PC-9 (cell line): ENCODE results near the gene C1GALT1C1L. TPM values are rescaled to one million over a fixed set of nuclear protein-coding genes. Genes with fewer than 3 reads are reported as not detected.

Experiments
- BruUV-seq: library from RNA; stranded (reverse); fragments of 400-500 nt; replicated peaks from 2 replicates; lab custom pipeline; 2021; lab: Mats Ljungman, UMichigan
- CTCF ChIA-PET: fragments of 300-600 bp; sonication (Branson Sonifier 250); formaldehyde crosslinking; loops from one replicate; lab custom pipeline; 2022; ENCODE audit warnings: antibody characterized with exemption; lab: Charles Lee
- POLR2A ChIA-PET: fragments of 300-600 bp; sonication (Branson Sonifier 250); formaldehyde crosslinking; loops from one replicate; lab custom pipeline; 2022; ENCODE audit warnings: antibody characterized with exemption; ENCODE audit not compliant: unreplicated experiment; lab: Charles Lee
- DNase-seq, 2 experiments: peaks; one replicate each; pipeline versions ENCODE4 v3.0.0 to v3.0.0-alpha.2; 2015 to 2022; ENCODE audit warnings: mixed read lengths in 1 of 2
- H2AFZ ChIP-seq: fragments of 200-600 bp; sonication (generic); 2 replicates; pipeline ENCODE4 v1.8.1; 2017; ENCODE audit warnings: antibody characterized with exemption
- H3F3A ChIP-seq: fragments of 200-600 bp; sonication (generic); 2 replicates; pipeline ENCODE4 v1.8.1; 2017; ENCODE audit warnings: antibody characterized with exemption, mild to moderate bottlenecking, low read depth; ENCODE audit not compliant: insufficient read depth
- H3K27ac ChIP-seq: fragments of 200-600 bp; sonication (generic); 2 replicates; pipeline ENCODE4 v1.6.1; 2016; ENCODE audit warnings: mixed run types
- H3K27me3 ChIP-seq: fragments of 200-600 bp; sonication (generic); 2 replicates; pipeline ENCODE4 v1.6.1; 2016; ENCODE audit warnings: low read depth, mixed run types; ENCODE audit not compliant: insufficient read depth
- H3K36me3 ChIP-seq: fragments of 200-600 bp; sonication (generic); 2 replicates; pipeline ENCODE4 v1.6.1; 2016; ENCODE audit warnings: low read depth, mixed run types
- H3K4me1 ChIP-seq: fragments of 200-600 bp; sonication (generic); replicated peaks from 2 replicates; pipeline ENCODE4 v1.6.1; 2016; ENCODE audit warnings: mixed run types; ENCODE audit not compliant: insufficient read depth
- H3K4me2 ChIP-seq: fragments of 200-600 bp; sonication (generic); 2 replicates; pipeline ENCODE4 v1.6.1; 2017; ENCODE audit warnings: mixed run types
- H3K4me3 ChIP-seq: fragments of 200-600 bp; sonication (generic); 2 replicates; pipeline ENCODE4 v1.6.1; 2016; ENCODE audit warnings: mixed run types
- H3K79me2 ChIP-seq: fragments of 200-600 bp; sonication (generic); 2 replicates; pipeline ENCODE4 v1.6.1; 2017; ENCODE audit warnings: low read depth, mixed run types
- H3K9me2 ChIP-seq: fragments of 200-600 bp; sonication (generic); 2 replicates; pipeline ENCODE4 v1.8.1; 2017; ENCODE audit warnings: mild to moderate bottlenecking; ENCODE audit not compliant: insufficient read depth
- H3K9me3 ChIP-seq: fragments of 200-600 bp; sonication (generic); 2 replicates; pipeline ENCODE4 v1.8.1; 2016; ENCODE audit warnings: low read depth; ENCODE audit not compliant: insufficient read depth
- H4K20me1 ChIP-seq: fragments of 200-600 bp; sonication (generic); 2 replicates; pipeline ENCODE4 v1.8.1; 2017; ENCODE audit not compliant: insufficient read depth
- EZH2 ChIP-seq: fragments of 200-600 bp; sonication (generic); IDR thresholded peaks from 2 replicates; pipeline ENCODE4 v1.8.0; 2017; ENCODE audit warnings: antibody characterized with exemption, low read depth
- intact Hi-C: fragments of 100-400 bp; cut with micrococcal nuclease; formaldehyde crosslinking; loops from one replicate; pipeline ENCODE4 v1.10.0; 2022; ENCODE audit not compliant: unreplicated experiment
- total RNA-seq: library from RNA; stranded (reverse); gene quantifications from 2 replicates; pipeline ENCODE4 v1.2.3, GENCODE V29; 2021
- TF ChIP-seq, protein P1 (sequence below): fragments of 200-600 bp; sonication (generic); conservative IDR thresholded peaks from 2 replicates; pipeline ENCODE4 v1.6.1; 2017; ENCODE audit warnings: mixed run types, antibody characterized with exemption, mild to moderate bottlenecking, moderate library complexity

The C1GALT1C1L gene
- total RNA-seq, 1 experiment from 2014 or later: 3.7 TPM

DNA sequence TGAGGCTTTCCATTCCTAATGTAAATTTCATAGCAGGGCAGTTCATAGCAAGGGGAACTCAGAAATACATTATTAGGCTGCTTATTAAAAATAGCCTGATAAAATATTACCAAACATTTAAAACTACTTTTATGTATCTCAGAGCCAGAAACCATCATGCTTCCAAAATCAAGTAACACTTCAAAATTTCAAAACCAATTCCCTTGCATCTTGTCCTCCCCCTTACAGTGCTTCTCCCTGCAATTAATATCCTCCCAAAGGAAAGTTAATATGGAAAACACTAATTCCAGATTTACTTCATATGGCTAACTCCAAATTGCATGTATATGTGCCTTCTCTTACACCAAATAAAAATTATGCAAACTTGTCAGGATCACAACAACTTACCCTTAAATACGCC lies 32.5 kb downstream of the C1GALT1C1L start:
- H3K27me3 ChIP-seq: no peaks in the 10 kb centered on the region
- intact Hi-C loops: no loop called here
- ChIA-PET POLR2A (no interaction called here), CTCF (no interaction called here)
- BruUV-seq: no TSS peak
- H3K36me3 ChIP-seq: no peaks in the 10 kb centered on the region
- no peak overlapping the region for H3K27ac ChIP-seq
- H3F3A ChIP-seq: no peaks in the 10 kb centered on the region
- H3K4me3 ChIP-seq: no peak overlapping the region
- no peaks in the 10 kb centered on the region; the same call in 1 of the 2 replicates for H4K20me1 ChIP-seq
- H3K4me2 ChIP-seq: no peak overlapping the region
- no peaks in the 10 kb centered on the region for H3K9me2 ChIP-seq
- no peak overlapping the region; the same call in 1 of the 2 replicates for H2AFZ ChIP-seq
- no peaks in the 10 kb centered on the region for H3K4me1 ChIP-seq
- no peaks in the 10 kb centered on the region for H3K79me2 ChIP-seq
- no peak for DNase-seq
- H3K9me3 ChIP-seq: no peaks in the 10 kb centered on the region
- TF ChIP-seq EZH2: no peak
- TF ChIP-seq, protein P1, sequence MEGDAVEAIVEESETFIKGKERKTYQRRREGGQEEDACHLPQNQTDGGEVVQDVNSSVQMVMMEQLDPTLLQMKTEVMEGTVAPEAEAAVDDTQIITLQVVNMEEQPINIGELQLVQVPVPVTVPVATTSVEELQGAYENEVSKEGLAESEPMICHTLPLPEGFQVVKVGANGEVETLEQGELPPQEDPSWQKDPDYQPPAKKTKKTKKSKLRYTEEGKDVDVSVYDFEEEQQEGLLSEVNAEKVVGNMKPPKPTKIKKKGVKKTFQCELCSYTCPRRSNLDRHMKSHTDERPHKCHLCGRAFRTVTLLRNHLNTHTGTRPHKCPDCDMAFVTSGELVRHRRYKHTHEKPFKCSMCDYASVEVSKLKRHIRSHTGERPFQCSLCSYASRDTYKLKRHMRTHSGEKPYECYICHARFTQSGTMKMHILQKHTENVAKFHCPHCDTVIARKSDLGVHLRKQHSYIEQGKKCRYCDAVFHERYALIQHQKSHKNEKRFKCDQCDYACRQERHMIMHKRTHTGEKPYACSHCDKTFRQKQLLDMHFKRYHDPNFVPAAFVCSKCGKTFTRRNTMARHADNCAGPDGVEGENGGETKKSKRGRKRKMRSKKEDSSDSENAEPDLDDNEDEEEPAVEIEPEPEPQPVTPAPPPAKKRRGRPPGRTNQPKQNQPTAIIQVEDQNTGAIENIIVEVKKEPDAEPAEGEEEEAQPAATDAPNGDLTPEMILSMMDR: no peak

DNA sequence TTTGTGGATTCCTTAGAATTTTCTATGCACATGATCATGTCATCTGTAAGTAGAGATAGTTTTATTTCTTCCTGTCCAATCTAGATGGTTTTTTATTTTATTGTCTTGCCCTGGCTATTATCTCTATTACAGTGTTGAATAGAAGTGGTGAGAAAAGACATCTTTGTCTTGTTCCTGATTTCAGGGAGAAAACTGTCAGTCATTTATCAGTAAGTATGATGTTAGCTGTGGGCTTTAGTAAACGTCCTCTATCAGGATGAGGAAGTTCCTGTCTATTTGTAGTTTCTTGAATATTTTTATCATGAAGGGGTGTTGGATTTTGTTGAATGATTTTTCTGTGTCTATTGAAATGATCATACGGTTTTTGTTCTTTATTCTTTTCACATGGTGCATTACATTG lies 33.9 kb downstream of the C1GALT1C1L start:
- intact Hi-C loops: no loop called here
- DNase-seq: no peak
- Histone ChIP-seq H3F3A (no peaks in the 10 kb centered on the region), H3K36me3 (no peaks in the 10 kb centered on the region), H3K27ac (no peak overlapping the region), H2AFZ (no peak overlapping the region), H3K4me3 (no peak overlapping the region), H3K9me3 (no peaks in the 10 kb centered on the region), H3K4me2 (no peak overlapping the region), H4K20me1 (no peaks in the 10 kb centered on the region; the same call in 1 of the 2 replicates), H3K27me3 (peaks cover 6% of the 10 kb centered on the region; the same call in 1 of the 2 replicates), H3K79me2 (no peaks in the 10 kb centered on the region), H3K9me2 (no peaks in the 10 kb centered on the region), H3K4me1 (no peaks in the 10 kb centered on the region)
- BruUV-seq: no TSS peak
- ChIA-PET POLR2A (no interaction called here), CTCF (no interaction called here)
- TF ChIP-seq, protein P1: no peak
- no peak for TF ChIP-seq EZH2

DNA sequence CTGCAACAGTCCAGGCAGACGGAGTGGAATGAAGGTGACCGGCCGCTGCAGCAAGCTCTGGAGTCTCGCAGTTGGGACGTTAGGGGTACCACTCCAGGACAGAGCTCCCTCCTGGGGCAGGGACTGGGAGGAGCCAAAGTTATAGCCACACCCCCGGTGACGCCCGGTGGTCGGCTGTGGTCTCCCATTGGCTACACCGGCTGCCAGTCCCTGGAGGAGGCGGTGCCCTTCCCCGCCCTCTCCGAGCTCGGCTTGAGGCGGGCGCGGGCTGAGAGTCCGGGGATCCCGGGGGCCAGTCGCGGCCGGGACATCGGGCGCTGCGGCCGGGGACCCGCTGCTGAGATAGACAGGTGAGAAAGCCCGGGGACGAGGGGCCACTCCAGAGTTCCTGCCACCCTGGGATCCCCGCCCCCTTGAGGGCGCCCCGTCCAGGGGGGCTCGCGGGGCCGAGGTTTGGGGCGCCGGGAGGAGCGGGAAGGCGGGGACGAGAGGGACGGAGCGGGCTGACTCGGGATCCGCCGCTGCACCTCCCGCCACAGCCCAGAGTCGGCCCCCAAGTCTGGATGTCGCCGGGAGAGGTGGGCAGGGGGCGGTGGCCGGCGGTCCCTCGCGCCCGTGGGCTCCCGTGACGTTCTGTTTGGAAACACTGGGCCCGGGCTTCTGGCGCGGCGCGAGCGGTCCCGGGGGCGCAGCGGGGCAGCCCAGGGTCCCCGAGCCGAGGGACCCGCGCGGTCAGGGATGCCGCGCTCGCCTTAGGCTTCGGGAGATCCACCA lies 39.0 kb downstream of the C1GALT1C1L start, which contains the start of gene PLEKHH2:
PLEKHH2 (plus strand) TSS at position 231 of the 774 bp plus-strand sequence. CDS start 7,414 bp downstream, outside the sequence.
- peak; percentile 70 to 95 for DNase-seq
- Histone ChIP-seq H2AFZ (peak within 1 kb of the TSS; percentile 92), H3K27ac (no peak within 1 kb of the TSS), H3K9me3 (no peaks in the 10 kb centered on the region), H3F3A (peaks cover 18% of the 10 kb centered on the region), H3K27me3 (peaks cover 7% of the 10 kb centered on the region; the same call in 1 of the 2 replicates), H3K9me2 (no peaks in the 10 kb centered on the region), H3K4me3 (peak within 1 kb of the TSS; percentile 68), H4K20me1 (no peaks in the 10 kb centered on the region; the same call in 1 of the 2 replicates), H3K36me3 (no peaks in the 10 kb centered on the region), H3K4me2 (peak within 1 kb of the TSS; percentile 92), H3K79me2 (no peaks in the 10 kb centered on the region), H3K4me1 (peaks cover 25% of the 10 kb centered on the region)
- intact Hi-C loops: loop anchor here (1.0 kb wide), 1 partner anchor 137 kb away; the partner anchor contains the start of gene DYNC2LI1
- CTCF ChIA-PET: interaction anchor here (0.6 to 0.9 kb wide), 3 partner anchors 59 to 757 kb away, joined by 3 to 18 read pairs (median 9); no protein-coding TSS in a partner anchor
- BruUV-seq: no TSS peak
- no peak for TF ChIP-seq EZH2
- TF ChIP-seq, protein P1: no peak
- POLR2A ChIA-PET: interaction anchor here (0.7 kb wide), 1 partner anchor 41 kb away, joined by 3 read pairs; the partner anchor contains the start of gene THADA
